GM12874 (cell line): ENCODE measurements around the gene KMT5B.

Experiments used
- TF ChIP-seq, protein P1 (sequence below): IDR thresholded peaks from 2 replicates; pipeline ENCODE4 v1.5.1; 2011; ENCODE audit warnings: low read depth, mild to moderate bottlenecking, control low read depth, low read length, moderate library complexity; ENCODE audit not compliant: insufficient read depth

KMT5B gene

DNA sequence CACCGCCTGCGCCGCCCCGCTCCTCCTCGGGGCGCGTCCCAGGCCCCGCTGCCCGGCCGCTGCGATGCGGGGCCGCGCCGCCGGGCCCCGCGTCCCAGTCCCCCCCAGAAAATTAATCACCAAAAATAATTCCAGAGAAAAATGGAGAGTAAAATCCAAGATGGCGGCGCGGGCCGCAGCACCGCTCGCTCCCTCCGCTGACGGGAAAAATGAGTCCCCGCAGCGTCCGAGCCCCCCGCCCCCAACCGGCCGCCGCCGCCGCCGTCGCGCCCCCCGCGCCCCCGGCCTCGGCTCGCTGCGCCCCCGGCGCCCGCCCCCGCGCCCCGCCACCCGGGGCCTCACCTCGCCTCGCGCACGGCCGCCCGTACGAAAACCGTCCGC, at the start of gene KMT5B:
Gene KMT5B (minus strand): TSS at position 162 of the 381 bp plus-strand sequence. CDS start 23,220 bp downstream, outside the sequence.
- TF ChIP-seq, protein P1, sequence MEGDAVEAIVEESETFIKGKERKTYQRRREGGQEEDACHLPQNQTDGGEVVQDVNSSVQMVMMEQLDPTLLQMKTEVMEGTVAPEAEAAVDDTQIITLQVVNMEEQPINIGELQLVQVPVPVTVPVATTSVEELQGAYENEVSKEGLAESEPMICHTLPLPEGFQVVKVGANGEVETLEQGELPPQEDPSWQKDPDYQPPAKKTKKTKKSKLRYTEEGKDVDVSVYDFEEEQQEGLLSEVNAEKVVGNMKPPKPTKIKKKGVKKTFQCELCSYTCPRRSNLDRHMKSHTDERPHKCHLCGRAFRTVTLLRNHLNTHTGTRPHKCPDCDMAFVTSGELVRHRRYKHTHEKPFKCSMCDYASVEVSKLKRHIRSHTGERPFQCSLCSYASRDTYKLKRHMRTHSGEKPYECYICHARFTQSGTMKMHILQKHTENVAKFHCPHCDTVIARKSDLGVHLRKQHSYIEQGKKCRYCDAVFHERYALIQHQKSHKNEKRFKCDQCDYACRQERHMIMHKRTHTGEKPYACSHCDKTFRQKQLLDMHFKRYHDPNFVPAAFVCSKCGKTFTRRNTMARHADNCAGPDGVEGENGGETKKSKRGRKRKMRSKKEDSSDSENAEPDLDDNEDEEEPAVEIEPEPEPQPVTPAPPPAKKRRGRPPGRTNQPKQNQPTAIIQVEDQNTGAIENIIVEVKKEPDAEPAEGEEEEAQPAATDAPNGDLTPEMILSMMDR = no peak

DNA sequence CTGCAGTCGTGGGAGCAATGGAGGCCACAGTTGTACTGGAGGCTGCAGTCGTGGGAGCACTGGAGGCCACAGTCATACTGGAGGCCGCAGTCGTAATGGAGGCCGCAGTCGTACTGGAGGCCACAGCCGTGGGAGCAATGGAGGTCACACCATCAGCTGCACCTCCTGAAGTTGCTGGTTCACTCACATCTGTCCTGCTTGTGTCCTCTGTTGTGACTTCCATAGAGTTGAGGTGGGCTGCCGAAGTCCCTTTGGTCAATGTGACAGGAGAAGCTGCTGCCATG, 49.4 kb upstream of the KMT5B start:
- TF ChIP-seq, protein P1 = no peak

DNA sequence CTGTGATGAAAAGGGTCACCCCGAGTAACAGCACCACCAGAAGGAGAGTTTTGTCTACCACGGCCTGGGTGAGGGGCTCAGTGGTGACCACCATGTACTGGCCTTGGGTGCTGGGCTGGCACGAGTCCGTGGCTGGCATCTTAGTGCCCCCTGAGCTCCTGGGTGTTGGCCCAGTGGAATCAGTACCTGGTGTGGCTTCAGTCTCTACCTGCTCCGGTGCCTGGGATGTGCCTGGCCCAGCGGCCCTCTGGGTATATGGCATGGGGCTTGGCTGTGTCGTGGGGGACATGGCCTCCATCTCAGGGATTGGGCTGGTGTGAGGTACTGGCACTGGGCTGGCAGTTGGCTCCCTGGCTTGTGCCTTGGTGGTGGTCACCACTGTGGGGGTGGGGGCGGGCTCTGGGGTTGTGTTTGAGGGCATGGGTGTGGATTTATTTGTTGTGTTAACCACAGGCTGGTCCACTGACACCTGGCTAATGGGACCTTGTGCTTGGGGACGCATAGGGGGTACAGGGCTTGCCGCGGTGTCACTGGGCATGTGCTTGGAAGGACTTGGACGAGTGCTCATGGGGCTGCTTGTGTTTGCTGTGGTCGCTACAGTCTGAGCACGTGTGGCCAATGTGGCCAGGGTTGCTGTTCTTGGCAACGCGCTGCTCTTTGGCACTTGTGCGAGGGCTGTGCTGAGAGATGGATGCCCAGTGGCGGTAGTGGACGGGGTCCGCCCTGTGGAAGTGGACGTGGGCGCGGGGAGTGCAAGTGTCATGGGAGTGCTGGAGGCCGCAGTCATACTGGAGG, 48.9 kb upstream of the KMT5B start:
- TF ChIP-seq, protein P1 = no peak

DNA sequence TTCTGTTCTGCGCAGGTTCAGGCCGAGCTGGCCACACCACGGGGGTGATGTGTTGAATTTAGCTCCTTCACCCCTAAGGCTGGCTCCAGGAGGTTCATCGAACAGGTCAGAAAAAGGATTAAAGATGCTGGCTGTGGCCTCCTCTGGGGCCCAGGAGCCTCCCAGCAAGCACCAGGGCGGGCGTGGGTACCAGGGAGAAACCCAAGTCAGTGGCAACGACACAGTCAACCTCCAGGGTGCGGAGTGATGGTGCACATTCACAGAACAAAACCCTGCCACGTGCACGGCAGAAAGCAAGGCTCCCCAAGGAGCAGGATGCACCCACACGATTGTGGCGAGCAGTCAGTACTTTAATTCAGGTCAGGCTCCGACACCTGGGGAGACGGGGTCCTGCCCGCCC, 47.9 kb upstream of the KMT5B start:
- TF ChIP-seq, protein P1 = no peak

DNA sequence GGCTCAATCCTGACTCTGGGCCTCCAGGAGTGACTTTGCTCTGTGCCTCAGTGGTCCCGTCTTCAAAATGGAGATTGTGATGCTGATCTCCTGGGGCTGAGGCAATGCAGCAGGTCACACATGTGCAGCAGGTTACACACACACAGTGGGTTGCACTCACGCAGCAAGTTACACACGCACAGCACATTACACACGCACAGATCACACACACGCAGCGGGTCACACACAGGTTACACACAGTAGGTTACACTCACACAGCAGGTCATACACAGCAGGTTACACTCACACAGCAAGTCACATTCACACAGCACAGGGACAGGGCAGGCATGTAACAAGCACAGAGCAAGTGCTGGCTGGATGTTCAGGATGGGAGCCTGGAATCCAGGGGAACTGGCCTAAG, 47.4 kb upstream of the KMT5B start:
- TF ChIP-seq, protein P1 = no peak

DNA sequence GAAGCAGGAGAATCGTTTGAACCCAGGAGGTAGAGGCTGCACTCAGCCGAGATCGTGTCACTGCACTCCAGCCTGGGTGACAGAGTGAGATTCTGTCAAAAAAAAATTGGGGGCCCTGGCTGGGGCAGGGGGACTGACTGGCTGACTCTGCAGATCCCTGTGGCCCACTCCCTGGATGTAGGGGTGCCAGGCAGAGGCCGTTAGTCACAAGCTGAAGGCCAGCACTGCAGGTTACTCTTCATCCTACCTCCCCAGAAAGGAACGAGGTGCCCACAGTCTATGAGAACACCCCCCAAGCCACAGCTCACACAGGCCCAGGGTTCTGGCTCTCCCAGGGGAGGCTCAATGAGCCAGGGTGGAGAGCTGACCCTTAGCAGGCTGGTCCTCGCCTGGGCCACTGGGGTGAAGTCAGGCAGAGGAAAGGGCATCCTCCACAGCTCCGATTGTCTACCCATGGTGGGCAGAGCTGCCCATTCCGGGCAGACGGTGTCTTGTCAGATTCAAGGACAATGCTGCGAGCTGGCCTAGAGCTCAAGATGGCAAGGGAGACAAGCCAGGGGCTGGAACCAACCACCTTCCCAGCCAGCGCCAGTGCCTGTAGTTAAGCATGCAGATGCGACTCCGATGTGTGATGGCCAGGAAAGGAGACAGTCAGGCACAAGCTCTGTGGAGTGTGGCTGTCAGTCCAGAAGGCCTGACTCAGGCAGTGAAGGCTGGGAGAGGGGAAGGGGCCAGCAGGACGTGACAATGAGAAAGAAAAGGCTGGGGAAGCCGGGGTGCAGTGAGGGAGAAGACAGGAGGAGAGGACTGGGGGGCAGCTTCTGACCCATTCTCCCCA, 46.2 kb upstream of the KMT5B start:
- TF ChIP-seq, protein P1 = no peak

DNA sequence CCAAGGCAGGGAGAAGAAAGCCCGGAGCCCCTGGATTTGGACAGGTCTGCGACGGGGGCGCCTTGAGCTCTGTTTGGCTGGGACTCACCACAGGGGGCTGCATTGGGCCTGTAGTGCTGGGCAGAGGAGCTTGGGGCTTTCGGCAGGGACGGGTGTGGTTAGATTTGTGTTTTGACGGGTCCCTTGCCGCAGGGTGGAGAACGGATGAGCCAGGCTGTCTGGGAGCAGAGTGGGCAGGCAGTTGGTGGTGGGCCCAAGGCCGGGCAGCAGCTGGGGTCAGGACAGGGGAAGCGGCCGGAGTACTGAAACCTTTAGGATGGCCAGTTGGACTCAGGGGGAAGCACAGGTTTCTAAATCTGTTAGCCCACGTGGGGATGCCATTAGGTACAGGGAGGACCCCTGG, 45.3 kb upstream of the KMT5B start:
- TF ChIP-seq, protein P1 = no peak
